ENCODE measurements around the gene EIF4E3.

GRCh38 chr3:71636482-71636881 is 88.7 kb downstream of the EIF4E3 start:
- TF ChIP-seq POLR2AphosphoS5 (IDR thresholded peaks at IDR 0.05; ENCODE audit: low read depth, low read length) (no peak), POLR2A (IDR thresholded peaks at IDR 0.05; ENCODE audit: low read depth, low read length) (no peak), TAF1 (IDR thresholded peaks at IDR 0.05; ENCODE audit: low read depth, low read length) (no peak)

Measured in GM12891 (cell line).